Choroid plexus epithelial cell (primary cell): ENCODE measurements around the gene EHBP1.

Experiments used
- DNase-seq: peaks from one replicate; pipeline ENCODE4 v3.0.0-alpha.2; 2010; ENCODE audit warnings: low read depth
- H3K4me3 ChIP-seq: 2 replicates; pipeline ENCODE4 v1.5.1; 2011; ENCODE audit warnings: low read depth, mild to moderate bottlenecking, control low read depth, low read length, moderate library complexity
- CTCF ChIP-seq: conservative IDR thresholded peaks from 2 replicates; pipeline ENCODE4 v1.5.1; 2011; ENCODE audit warnings: low read depth, mild to moderate bottlenecking, control low read depth, inconsistent platforms, low read length, moderate library complexity

EHBP1 gene

DNA sequence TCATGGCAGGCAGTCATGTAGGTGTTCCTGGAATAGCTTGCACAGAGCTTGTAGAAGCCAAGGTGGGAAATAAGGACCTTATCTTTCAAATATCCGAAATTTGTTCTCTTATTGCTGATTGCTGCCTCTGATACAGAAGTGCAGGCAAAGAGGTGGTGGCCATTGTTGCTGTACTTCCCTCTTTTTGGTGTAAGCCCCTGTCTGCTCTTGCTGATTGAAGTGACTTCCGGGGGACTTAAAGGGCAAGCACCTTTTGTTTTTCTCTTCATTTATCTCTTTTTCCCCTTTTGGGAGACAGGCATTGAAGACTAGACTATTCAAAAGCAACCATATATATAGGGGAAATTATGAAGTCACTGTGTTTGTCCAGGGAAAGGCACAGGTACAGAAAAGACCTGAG lies 213.5 kb downstream of the EHBP1 start:
- no peak overlapping the region for H3K4me3 ChIP-seq
- DNase-seq, result no peak
- no peak for TF ChIP-seq CTCF

- peak; percentile 40 for DNase-seq
- no peak for TF ChIP-seq CTCF
- no peak overlapping the region for H3K4me3 ChIP-seq
Measured at GRCh38 chr2:62920070-62920469, 214.6 kb downstream of the EHBP1 start.

DNA sequence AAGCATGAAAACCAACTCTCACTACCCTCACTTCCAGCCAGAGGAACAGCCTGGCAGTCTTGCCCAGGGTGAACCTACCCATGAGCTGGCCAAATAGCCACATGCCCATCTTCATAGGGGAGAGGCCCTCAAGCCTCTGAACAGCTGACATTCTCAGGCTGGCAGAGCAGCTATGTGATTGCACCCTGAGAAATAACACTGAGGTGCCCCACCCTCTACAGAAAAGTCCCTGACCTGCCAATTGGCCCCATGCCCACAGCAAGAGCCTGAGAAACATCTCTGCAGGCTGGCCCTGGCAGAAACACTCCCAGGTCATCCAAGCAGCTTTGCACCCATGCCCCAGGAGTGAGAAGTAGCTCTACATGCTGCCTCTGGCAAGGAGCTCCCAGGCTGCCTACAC lies 217.7 kb downstream of the EHBP1 start:
- DNase-seq, result no peak
- H3K4me3 ChIP-seq, result no peak overlapping the region
- TF ChIP-seq CTCF, result no peak

GRCh38 chr2:62923881-62924280 lies 218.4 kb downstream of the EHBP1 start:
- no peak overlapping the region for H3K4me3 ChIP-seq
- no peak for DNase-seq
- no peak for TF ChIP-seq CTCF

- no peak for DNase-seq
- TF ChIP-seq CTCF, result no peak
- no peak overlapping the region for H3K4me3 ChIP-seq
Measured at GRCh38 chr2:62928015-62928414, 222.5 kb downstream of the EHBP1 start.

- H3K4me3 ChIP-seq, result no peak overlapping the region
- DNase-seq, result no peak
- TF ChIP-seq CTCF, result no peak
Measured at GRCh38 chr2:62931536-62931935, 226.0 kb downstream of the EHBP1 start.

- no peak for TF ChIP-seq CTCF
- no peak for DNase-seq
- H3K4me3 ChIP-seq, result no peak overlapping the region
Measured at GRCh38 chr2:62933398-62933917, 227.9 kb downstream of the EHBP1 start.
